Type B pancreatic cell (in vitro differentiated cells): ENCODE measurements around the gene BCR. TPM values are rescaled to one million over a fixed set of nuclear protein-coding genes. Genes with fewer than 3 reads are reported as not detected.

Experiments
- DNase-seq: peaks from one replicate; pipeline ENCODE4 v3.0.0; 2021; ENCODE audit warnings: mixed read lengths; ENCODE audit not compliant: unreplicated experiment; ENCODE audit errors: extremely low spot score
- H3K27ac Mint-ChIP-seq: 2 replicates; pipeline ENCODE4 v1.8.0; 2021; ENCODE audit warnings: mild to moderate bottlenecking, mixed read lengths
- H3K27me3 Mint-ChIP-seq: 2 replicates; pipeline ENCODE4 v1.8.0; 2021; ENCODE audit warnings: mixed read lengths
- H3K36me3 Mint-ChIP-seq: 2 replicates; pipeline ENCODE4 v1.8.0; 2021; ENCODE audit warnings: mixed read lengths
- H3K4me1 Mint-ChIP-seq: one replicate; pipeline ENCODE4 v1.8.0; 2021; ENCODE audit warnings: mixed read lengths; ENCODE audit not compliant: unreplicated experiment
- H3K4me3 Mint-ChIP-seq: 2 replicates; pipeline ENCODE4 v1.8.0; 2021; ENCODE audit warnings: mild to moderate bottlenecking, mixed read lengths
- H3K9me3 Mint-ChIP-seq: 2 replicates; pipeline ENCODE4 v1.8.0; 2021; ENCODE audit warnings: mixed read lengths
- CTCF ChIP-seq: fragments of 200-600 bp; sonication (generic); conservative IDR thresholded peaks from 2 replicates; pipeline ENCODE4 v1.5.0; 2021; ENCODE audit warnings: antibody characterized with exemption, mild to moderate bottlenecking
- total RNA-seq: library from RNA; stranded (reverse); gene quantifications from 2 replicates; pipeline ENCODE4 v1.2.1, GENCODE V29; 2021; ENCODE audit warnings: low replicate concordance

The BCR gene
- total RNA-seq, 1 donor from 2014 or later = 61.2 TPM

GRCh38 chr22:23153994-23154393 lies 26.3 kb upstream of the BCR start:
- Mint-ChIP-seq H3K9me3 (no peaks in the 10 kb centered on the region), H3K4me1 (peaks cover 22% of the 10 kb centered on the region), H3K4me3 (no peak overlapping the region)

GRCh38 chr22:23154461-23154860 lies 25.8 kb upstream of the BCR start:
- no peak for DNase-seq
- Mint-ChIP-seq H3K27me3 (no peaks in the 10 kb centered on the region), H3K36me3 (peaks cover 11% of the 10 kb centered on the region), H3K9me3 (no peaks in the 10 kb centered on the region), H3K4me3 (no peak overlapping the region), H3K4me1 (peaks cover 21% of the 10 kb centered on the region), H3K27ac (no peak overlapping the region)
- TF ChIP-seq CTCF = no peak

More at GRCh38 chr22:23153994-23154393, 26.3 kb upstream of the BCR start:
- no peaks in the 10 kb centered on the region for H3K27me3 Mint-ChIP-seq
- H3K27ac Mint-ChIP-seq = no peak overlapping the region
- DNase-seq = no peak
- no peak for TF ChIP-seq CTCF
- peaks cover 11% of the 10 kb centered on the region for H3K36me3 Mint-ChIP-seq

- TF ChIP-seq CTCF = no peak
- no peak for DNase-seq
- Mint-ChIP-seq H3K27ac (no peak overlapping the region), H3K4me1 (peaks cover 14% of the 10 kb centered on the region), H3K27me3 (no peaks in the 10 kb centered on the region), H3K4me3 (no peak overlapping the region), H3K36me3 (peaks cover 5% of the 10 kb centered on the region), H3K9me3 (no peaks in the 10 kb centered on the region)
Observed at GRCh38 chr22:23155143-23155542, 25.2 kb upstream of the BCR start.

GRCh38 chr22:23155831-23156230 lies 24.5 kb upstream of the BCR start:
- TF ChIP-seq CTCF = no peak
- Mint-ChIP-seq H3K27me3 (no peaks in the 10 kb centered on the region), H3K9me3 (no peaks in the 10 kb centered on the region), H3K36me3 (peaks cover 5% of the 10 kb centered on the region), H3K4me3 (no peak overlapping the region), H3K27ac (no peak overlapping the region), H3K4me1 (peaks cover 10% of the 10 kb centered on the region)
- no peak for DNase-seq

GRCh38 chr22:23156286-23156685 lies 24.0 kb upstream of the BCR start:
- no peaks in the 10 kb centered on the region for H3K9me3 Mint-ChIP-seq
- no peak overlapping the region for H3K4me3 Mint-ChIP-seq
- no peak for TF ChIP-seq CTCF
- H3K4me1 Mint-ChIP-seq = peaks cover 8% of the 10 kb centered on the region
- no peak for DNase-seq
- H3K36me3 Mint-ChIP-seq = peaks cover 5% of the 10 kb centered on the region
- H3K27me3 Mint-ChIP-seq = no peaks in the 10 kb centered on the region
- no peak overlapping the region for H3K27ac Mint-ChIP-seq
